Activated gamma-delta T cell treated with anti-CD3 and anti-CD28 coated beads, Interleukin-2, amount 50 U/mL, for 16 hours (primary cell): ENCODE results near the gene ZMIZ1.

Source experiments
- DNase-seq: peaks from one replicate; pipeline ENCODE4 v3.0.0-alpha.2; 2020; ENCODE audit warnings: low read depth

The ZMIZ1 gene

DNA sequence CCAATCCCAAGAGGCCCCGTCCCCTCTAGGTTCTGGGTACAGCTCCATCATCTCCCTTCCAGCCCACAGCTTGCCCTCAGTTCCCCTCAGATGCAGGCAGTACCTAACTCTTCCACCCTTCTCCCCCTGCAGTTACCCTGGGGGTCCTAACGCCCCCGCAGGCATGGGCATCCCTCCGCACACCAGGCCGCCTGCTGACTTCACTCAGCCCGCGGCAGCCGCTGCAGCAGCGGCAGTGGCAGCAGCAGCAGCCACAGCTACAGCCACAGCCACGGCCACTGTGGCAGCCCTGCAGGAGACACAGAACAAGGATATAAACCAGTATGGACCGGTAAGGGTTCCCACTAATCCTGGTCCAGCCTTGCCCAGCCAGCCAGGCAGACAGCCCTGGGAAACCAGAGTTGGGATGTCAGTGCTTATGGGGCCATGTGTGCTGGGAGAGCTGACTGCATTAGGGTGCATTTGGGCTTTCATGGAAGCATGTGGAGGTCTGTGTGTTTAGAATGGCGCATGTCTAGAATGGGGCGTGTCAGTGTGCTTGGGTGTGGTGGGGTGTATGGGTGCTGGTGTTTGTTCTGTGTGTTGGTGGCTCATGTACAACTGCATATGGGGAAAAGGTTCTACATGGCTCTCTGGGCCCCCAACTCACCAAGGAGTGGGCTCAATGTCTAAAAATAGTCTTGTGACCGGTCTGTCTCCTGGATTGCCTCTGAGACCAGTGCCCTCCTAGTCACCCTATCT, 223.4 kb downstream of the ZMIZ1 start:
- DNase-seq: no peak

DNA sequence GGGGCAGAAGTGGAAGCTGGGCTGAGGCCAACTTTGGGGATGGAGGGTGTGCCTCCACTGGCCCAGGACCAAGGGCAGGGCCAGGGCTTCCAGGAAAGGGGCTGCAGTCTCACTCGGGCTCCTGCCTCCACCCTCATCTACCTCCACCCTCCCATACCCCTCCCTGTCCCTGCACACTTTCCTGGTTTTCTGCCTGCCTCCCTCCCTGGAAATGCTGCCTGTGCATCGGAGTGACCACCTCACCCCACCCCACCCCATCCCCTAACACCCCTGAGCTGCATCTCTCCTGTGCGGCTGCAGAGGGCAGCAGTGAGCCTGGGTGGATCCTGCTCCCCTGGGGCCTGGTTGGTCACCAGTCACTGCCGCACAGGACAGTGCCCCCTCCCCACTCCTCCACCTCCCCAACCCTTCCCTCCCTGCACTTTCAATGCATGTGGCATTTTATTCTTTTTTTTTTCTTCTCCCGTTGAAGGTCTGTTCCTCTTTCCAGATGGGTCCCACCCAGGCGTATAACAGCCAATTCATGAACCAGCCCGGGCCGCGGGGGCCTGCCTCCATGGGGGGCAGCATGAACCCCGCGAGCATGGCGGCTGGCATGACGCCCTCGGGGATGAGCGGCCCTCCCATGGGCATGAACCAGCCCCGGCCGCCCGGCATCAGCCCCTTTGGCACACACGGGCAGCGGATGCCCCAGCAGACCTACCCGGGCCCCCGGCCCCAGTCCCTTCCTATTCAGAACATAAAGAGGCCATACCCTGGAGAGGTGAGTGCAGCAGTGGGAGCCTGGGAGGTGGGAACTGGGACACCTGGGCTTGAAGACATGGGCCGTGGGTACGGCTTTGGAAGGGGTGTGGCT, 224.4 kb downstream of the ZMIZ1 start:
- DNase-seq: no peak

DNA sequence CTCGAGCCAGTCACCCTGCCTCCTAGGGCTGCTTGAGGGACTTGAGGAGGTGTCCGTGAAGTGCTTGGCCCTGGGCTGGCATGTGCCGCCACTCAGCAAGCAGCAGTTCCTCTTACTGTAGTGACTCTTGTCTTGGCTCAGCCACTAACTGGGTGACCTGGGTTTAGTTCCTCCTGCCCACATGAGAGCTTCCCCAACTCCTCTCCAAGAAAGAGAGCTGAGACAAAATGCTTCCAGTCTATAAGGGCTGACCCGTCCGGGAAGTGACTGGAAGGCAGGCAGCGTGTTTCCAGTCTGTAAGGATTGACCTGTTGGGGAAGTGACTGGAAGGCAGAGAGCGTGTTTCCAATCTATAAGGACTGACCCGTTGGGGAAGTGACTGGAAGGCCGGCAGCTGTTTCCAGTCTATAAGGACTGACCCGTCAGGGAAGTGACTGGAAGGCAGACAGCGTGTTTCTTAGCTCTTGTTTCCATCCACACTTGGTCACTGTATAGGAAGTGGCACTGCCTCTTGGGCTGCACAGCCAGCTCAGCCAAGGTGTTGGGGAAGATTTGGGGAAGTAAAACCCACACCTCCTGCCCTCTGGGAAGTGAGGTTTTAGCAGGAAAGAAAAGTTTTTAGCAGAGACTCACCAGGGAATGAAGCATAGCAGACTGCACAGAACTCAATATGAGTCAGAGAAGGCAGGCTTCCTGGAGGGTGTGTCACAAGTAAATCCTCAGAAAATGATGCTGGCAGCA, 225.2 kb downstream of the ZMIZ1 start:
- DNase-seq: no peak

DNA sequence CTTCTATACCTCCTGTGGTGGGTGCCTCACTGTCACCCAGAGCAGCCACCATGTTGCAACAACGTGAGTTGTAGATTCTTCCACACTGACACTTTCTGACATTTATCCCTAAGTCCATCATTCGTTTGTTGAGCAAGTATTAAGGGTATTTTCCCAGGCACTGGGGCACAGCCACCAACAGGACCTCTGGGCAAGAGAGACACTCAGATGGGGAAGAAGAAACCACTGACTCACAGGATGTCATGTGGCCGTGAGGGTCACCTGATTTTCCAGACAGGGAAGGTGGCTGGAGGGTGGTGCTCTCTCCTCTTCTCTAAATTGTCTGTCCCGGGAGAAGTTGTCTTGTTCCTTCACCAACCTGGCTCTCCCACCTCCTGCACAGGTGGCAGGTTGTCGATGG, 226.8 kb downstream of the ZMIZ1 start:
- no peak for DNase-seq

DNA sequence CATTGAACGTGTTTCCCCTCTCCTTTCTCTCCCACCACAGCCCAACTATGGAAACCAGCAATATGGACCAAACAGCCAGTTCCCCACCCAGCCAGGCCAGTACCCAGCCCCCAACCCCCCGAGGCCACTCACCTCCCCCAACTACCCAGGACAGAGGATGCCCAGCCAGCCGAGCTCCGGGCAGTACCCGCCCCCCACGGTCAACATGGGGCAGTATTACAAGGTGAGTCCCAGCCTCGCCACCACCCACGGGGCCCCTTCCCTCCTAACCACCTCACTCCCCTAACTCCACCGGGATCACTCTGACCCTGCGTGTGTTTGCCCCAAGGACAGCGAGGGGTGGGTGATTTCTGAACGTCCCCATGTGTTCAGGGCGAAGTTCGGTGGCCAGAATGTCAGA, 227.7 kb downstream of the ZMIZ1 start:
- no peak for DNase-seq

DNA sequence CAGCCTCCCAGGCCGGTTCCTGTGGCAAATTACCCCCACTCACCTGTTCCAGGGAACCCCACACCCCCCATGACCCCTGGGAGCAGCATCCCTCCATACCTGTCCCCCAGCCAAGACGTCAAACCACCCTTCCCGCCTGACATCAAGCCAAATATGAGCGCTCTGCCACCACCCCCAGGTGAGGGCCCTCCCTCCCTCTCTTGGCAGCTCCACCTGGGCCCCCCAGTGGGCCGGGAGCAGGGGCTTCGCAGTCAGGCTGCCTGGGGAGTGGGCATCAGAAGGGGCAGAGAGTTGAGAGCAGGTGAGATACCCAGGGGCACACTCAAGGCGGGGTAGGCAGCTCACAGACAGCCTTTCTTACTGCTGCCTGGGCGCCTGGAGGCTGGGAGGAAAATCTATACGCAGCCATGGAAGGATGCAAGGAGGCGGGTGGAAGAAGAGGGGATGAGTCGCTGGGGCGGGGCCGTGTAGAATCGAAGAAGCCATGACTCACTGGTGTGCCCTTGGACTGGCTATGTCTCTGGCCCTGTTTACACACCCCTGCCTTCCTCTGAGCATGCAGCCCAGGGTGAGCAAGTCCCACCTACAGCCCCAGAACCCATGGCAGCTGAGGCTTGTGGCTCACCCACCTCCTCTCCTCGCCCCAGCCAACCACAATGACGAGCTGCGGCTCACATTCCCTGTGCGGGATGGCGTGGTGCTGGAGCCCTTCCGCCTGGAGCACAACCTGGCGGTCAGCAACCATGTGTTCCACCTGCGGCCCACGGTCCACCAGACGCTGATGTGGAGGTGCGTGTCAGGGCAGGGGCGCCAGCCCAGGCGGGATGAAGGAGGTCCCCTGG, 229.9 kb downstream of the ZMIZ1 start:
- no peak for DNase-seq

DNA sequence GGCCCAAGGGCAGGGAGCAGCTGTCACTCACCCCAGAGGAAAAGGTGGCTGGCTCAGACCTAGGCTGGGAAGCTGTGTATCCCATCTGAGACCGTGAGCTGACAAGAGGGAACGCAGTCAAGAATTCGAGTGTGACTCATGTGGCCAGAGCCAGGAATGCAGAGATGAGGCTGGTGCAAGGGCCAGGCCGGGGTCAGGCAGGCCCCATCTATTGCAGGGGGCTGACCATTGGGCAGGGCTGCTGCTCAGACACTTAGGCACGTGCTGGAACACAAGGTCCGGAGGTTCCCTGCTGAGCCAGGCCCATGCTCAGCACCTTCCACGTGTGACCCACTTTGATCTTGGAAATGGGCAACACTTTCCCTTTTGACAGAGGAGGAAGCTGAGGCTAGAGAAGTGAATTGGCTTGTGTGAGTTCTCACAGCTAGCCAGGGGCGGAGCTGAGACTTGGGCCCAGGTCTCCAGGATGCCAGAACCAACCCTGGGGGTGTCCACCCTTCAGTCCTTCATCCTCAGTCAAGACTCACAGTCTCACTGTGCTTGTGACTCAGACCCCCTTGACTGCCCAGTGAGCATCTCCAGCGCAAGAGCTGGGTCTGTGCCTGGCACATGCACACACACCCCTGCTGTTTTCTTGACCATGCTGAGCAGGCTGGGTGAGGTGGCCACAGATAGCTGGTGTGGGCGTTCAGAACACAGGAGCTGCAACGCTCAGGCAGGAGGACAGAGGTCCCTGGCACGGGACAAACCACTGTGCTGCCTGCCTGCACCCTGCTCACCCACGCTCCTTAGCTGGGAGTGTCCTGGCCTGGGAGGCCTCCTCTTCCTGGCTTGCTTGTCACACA, 230.9 kb downstream of the ZMIZ1 start:
- DNase-seq: no peak

DNA sequence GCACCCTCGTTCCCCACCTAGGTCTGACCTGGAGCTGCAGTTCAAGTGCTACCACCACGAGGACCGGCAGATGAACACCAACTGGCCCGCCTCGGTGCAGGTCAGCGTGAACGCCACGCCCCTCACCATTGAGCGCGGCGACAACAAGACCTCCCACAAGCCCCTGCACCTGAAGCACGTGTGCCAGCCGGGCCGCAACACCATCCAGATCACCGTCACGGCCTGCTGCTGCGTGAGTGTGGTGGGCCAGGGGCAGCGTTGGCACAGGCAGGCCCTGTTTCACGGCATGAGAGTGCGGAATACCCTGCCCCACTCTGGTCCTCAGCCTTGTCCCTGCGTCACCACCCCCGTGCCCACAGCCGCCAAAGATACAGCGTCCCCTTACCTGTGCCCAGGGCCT, 231.9 kb downstream of the ZMIZ1 start:
- DNase-seq: no peak

DNA sequence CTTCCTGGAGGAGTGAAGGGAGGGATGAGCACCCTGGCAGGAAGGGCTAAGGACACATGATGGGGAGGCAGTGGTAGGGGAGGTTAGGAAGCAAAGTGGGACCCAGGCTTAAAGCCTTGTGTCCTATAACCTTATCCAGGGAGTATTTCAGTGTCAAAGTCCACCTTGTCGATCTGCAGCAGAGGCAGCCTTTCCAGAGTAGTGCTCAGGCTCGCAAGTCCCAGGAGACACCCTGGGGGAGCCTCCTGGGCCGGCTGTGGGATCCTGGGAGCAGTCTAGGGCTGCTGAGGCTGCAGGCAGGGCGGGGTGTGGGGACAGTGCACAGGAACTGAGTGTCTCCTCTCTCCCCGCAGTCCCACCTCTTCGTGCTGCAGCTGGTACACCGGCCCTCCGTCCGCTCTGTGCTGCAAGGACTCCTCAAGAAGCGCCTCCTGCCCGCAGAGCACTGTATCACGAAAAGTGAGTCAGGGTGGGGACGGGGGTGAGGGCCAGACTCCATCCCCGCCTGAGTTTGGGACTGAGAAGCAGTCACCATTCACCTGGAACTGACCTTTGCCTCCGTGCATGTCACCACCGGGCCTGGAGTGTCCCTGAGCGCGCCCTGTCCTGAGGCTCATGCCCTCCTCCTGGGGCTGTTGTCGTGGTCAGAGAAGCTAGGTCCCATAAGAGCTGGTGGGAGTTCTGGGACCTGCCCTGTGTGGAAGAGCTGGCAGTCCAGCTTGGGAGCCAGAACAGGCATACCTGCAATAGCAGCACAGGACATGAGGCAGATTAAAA, 233.2 kb downstream of the ZMIZ1 start:
- no peak for DNase-seq

DNA sequence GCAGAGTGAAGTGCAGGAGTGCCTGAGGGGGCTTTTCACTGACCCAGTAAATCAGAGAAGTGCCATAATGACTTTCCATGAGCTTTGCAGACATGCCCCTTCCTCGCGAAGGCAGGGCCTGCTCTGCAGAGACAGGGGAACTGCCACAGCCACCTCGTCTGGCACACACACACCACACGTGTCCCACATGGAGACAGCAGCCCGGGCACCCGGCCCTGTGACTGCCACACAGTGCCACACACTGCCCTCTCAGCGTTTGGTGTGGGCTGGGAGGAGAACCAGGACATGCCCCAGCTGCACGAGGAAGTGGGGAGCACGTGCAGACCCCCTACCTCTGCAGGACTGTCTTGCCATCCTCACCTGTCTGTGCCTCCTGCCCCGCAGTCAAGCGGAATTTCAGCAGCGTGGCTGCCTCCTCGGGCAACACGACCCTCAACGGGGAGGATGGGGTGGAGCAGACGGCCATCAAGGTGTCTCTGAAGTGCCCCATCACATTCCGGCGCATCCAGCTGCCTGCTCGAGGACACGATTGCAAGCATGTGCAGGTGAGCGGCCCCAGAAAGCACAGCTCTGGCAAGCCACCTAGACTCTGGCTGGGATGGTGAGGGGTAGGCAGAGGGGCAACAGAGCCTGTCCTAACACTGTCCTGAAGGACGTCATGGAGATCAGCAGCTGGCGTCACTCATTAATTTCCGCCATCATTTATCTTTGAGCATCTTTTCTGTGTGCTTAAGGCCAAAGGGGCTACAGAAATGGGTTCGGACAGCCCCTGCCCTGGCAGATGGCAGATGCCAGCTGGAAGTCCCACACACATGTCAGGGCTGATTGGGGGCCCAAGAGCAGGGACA, 235.1 kb downstream of the ZMIZ1 start:
- DNase-seq: no peak

DNA sequence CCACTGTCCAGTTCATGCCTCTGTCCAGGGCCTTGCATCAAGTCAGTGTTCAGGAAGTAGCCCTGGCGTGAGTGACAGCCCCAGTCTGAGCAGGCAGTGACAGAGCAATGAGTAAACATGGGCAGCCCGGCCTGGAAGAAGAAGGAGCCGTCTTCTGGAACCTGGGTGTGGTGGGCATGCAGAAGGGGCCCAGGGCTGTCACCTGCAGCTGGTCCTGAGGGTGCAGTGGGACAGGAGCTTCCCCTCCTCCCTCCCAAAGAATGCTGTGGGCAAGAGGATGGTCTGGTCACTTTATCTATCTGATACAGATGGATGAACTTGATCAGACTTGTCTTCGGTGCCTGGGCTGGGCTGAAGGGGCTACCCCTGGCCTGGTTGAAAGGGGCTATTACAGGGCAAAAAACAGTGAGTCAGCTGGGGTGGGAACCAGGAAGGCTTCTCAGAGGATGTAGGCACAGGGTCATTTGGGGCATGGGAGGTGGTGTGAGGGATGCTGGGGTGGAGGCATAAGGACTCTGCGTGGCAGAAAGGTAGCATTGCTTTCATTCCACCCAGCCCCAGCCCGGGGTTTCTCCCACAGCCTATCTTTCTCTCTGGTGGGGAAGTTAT, 235.8 kb downstream of the ZMIZ1 start:
- no peak for DNase-seq

DNA sequence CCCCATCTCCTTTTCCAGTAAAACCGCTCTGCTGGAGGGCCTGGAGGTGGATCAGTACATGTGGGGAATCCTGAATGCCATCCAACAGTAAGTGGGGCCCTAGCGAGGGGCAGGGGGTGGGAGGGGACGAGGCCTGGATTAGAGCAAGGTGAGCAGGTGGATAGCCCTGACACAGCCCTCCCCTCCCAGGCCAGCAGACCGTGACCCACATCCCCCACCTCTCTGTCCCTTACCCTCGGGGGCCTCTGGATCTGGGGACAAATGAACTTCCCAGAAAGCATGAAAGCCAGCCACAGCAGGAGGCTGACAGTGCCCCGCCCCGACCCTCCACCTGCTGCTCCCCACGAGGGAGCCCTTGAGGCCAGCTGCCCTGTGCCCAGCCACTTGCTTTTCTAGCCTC, 236.7 kb downstream of the ZMIZ1 start:
- no peak for DNase-seq

DNA sequence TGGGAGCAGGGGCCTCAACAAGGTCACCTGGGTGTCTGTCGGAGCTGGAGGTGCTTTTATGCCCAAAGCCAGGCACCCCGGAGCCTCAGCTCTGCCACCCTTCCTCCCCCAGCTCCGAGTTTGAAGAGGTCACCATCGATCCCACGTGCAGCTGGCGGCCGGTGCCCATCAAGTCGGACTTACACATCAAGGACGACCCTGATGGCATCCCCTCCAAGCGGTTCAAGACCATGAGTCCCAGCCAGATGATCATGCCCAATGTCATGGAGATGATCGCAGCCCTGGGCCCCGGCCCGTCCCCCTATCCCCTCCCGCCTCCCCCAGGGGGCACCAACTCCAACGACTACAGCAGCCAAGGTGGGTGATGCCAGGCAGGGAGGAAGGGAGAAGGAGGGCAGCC, 237.2 kb downstream of the ZMIZ1 start:
- DNase-seq: no peak

DNA sequence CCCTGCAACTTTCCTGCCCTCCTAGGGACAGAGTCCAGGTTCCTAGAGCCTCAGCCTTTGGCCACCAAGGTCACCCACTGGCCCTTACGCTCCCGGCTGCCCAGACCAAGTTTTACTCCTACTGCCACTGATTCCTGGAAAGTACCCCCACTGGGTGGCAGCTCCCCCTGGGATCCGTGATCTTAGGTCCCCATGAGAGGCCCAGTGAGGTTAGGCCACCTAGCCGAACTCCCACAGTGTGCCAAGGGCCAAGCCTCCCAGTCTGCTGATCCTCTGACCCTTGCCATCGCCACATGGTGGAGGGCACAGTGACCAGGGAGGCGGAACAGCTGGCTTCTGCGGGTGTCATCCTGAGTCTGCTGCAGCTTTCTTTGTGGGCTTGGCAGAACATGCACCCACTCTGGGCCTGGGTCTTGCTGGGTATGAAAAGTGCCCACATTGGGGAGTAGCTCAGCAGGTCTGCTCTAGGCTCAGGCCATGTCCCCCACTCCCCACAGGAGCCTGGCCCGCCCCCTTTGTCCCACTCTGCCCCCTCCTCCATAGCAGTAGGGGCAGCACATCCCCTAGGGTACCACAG, 238.0 kb downstream of the ZMIZ1 start:
- DNase-seq: no peak

DNA sequence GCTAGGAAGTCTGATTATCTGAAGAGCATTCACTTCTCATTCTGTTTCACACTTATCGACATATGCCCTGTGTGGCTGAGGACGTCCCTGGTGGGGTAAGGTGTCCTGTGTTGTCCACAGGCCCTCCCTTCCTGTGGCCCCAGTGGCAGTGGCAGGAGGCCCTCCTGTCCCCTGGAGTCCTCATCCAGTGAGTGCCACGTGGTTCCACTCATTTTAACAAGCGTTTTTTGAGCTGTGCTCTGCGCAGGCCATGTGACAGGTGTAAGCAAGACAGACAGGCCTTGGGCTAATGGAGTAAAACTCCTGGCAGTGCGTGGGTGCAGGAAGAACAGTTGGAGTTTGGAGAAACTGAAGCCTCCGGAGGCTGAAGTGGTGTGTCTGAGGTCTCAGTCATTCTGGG, 239.2 kb downstream of the ZMIZ1 start:
- DNase-seq: no peak

DNA sequence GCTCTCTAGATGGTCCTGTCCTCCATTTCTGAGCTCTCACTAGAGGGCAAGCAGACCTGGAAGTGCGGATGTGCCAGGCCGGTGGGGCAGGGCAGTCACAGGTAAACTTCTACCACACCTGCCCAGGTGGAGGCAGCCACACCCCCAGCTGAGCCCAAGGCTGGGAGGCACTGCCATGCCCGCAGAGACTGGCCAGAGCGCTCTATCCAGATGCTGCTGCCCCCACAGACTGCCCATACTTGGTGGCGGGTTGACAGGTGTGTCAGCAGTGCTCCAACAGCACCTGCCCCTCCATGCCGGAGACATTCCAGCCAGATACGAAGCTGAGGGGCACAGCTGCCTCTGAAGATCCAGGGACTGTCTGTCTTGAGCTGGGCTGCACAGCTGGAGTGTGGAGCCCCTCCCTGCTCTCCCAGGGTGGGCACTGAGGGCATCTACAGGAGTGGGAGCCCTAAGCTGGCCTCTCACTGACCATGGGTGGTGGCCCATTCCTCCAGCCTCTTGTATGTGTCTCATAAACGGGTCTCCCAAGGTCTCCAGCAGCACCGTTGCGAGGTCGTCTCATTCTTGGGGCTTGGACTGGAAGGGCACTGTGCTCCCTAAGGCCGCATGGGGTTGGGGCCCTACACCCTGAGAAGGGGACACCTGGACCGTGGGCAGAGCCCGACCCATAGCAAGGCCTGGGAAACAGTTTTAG, 240.4 kb downstream of the ZMIZ1 start:
- DNase-seq: no peak

DNA sequence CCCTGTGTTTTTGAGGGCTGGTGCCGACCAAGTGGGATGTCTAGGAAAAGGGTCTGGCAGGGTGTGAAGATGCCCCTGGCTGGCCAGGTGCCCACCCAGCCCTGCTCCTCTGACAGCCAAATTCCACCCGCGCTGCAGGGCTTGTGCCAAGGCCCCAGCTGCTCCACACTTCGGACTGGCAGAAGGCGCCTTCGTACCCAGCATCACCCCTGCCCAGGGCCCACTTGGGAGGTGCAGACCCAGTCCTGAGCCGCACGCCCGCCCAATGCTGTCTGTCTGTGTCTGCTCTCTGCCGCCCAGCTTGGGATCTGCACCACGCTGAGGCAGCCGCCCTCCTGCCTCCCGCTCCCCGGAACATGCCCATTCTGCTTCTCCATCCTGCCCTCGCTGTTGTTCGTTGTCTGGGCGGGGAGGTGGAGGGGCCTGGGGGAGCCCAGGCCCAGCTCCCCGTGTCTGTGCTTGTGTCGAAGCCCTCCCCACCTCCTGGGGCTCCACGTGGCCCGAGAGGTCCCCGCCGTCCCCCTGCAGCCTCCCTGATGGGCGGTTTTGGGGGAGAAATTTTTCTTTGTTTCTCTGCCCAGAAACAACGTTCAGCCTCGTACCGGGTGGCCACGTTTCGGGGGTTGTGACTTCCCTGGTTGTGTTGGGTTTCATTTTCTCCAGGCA, 241.6 kb downstream of the ZMIZ1 start:
- DNase-seq: no peak
